ENCODE data around the gene TSC22D2. TPM values are rescaled to one million over a fixed set of nuclear protein-coding genes. Genes with fewer than 3 reads are reported as not detected.

The TSC22D2 gene
- total and polyA plus RNA-seq, 8 donors = 5.9 to 12.2 (median 7.8) TPM

Other genes with a start within 250 kb of the TSC22D2 start
- gene SERP1, start 138.2 kb downstream of the TSC22D2 start, total RNA-seq = 100 to 1,000 TPM; 113 to 197 (median 156) TPM
- gene SERP1, start 138.2 kb downstream of the TSC22D2 start, polyA plus RNA-seq = 10 to 100 TPM; 69.2 to 70.7 TPM
- gene EIF2A, start 138.5 kb downstream of the TSC22D2 start, total RNA-seq = 10 to 100 TPM; 51.6 to 89.1 (median 63.9) TPM
- gene EIF2A, start 138.5 kb downstream of the TSC22D2 start, polyA plus RNA-seq = 10 to 100 TPM; 46.4 to 67.2 TPM
- gene SELENOT, start 195.0 kb downstream of the TSC22D2 start, total RNA-seq = 10 to 100 TPM; 29.0 to 56.9 (median 42.1) TPM
- gene SELENOT, start 195.0 kb downstream of the TSC22D2 start, polyA plus RNA-seq = 10 to 100 TPM; 11.2 to 51.1 TPM